Measurements from ENCODE around the gene FAF1.
"Not testable (repeated sequence)": the region's sequence is repeated elsewhere in the genome, so short reads cannot be mapped to it uniquely, and the experiment has no call there.

FAF1 gene

DNA sequence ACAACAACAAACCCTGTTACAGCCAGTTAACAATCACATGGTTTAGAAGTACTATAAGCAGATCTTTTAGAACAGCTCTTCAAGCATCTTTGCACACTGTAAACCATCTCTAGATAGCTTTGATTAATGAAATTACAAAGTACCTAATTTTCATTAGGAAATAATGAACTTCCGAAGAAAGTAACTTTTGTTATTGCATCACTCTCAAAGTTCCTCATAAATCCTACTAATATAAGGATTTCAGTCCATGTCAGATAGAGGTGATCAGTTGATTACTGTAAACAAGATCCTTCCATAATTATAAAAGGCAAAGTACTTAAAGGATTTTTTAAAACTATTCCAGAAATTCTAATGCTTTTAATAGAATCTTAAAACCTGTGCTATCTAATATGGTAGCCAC is 58.2 kb downstream of the FAF1 start:
- DNase-seq = no peak

DNA sequence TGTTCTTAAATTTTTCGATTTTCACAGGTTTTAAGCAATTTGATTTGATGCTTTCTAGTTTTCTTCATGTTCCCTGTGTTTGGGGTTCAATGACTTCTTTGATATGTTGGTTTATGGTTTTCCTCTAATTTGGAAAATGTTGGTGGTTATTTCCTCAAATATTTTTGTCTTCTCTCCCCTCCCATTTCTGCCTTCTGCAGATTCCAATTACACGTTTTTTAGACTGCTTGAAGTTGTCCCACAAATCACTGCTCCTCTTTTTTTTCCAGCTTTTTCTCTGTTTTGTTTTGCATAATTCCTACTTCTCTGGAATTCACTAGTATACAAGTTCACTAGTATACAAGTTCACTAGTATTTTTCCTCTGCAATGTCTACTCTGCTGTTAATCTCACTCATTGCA is 61.3 kb downstream of the FAF1 start:
- DNase-seq = no peak

DNA sequence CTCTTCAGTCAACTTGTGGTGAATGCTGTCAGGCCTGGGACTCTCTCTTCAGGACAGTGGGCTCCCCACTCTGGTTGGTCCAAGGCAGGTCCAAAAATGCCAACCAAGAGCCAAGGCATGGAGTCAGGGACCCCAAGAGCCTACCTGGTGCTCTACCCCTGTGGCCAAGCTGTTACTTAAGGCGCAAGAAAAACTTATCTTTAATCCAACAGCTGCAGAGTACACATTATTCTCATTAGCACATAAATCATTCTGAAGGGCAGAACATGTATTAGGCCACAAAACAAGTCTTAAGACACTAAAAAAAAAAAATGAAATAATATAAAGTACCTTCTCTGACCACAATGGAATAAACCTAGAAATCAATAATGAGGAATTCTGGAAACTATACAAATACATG is 65.7 kb downstream of the FAF1 start:
- no peak for DNase-seq

DNA sequence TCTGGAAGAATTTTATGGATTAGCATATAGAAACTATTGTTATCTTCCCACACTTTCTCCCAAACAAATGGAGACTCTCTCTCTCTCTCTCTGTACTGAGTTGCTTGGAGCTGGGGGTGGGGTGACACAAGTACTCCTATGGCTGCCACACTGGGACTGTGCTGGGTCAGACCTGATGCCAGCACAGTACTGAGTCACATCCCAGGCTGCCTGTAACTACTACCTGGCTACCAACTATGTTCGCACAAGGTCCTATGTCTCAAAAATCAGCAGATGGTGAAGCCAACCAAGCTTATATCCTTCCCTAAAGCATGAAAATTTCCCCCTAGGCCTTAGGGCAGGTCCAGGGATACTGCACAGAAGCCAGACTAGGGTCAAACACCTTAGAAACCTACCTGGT is 66.6 kb downstream of the FAF1 start:
- no peak for DNase-seq

DNA sequence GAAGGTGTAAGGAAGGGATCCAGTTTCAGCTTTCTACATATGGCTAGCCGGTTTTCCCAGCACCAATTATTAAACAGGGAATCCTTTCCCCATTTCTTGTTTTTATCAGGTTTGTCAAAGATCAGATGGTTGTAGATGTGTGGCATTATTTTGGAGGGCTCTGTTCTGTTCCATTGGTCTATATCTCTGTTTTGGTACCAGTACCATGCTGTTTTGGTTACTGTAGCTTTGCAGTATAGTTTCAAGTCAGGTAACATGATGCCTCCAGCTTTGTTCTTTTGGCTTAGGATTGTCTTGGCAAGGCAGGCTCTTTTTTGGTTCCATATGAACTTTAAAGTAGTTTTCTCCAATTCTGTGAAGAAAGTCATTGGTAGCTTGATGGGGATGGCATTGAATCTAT is 72.5 kb downstream of the FAF1 start:
- not testable (repeated sequence) for DNase-seq

DNA sequence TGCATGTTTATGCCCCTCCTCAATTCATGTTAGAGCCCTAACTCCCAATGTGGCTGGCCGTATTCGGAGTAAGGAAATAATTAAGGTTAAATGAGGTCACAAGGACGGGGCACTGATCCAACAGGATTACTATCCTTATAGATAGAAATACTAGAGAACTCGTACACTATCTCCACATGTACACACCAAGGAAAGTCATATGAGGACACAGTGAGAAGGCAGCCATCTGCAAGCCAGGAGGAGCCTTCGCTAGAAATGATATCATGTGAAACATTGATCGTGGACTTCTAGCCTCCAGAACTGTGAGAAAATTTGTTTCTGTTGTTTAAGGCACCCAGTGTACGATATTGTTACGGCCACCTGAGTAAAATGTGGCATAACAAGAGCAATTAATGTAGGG is 79.7 kb downstream of the FAF1 start:
- no peak for DNase-seq

DNA sequence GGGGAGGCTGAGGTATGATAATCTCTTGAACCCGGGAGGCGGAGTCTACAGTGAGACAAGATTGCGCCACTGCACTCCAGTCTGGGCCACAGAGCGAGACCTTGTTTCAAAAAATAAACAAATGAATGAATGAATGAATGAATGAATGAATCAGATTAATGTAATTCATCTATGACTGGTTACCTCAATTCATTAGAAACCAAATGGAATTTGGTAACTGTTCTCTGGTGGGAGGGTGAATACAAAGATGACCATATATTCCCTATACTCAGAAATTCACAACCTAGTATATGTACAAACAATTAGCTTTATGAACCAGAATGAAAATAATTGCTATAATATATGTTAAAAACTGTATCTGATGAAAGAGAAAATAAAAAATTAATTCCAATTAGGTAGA is 80.9 kb downstream of the FAF1 start:
- DNase-seq = no peak

DNA sequence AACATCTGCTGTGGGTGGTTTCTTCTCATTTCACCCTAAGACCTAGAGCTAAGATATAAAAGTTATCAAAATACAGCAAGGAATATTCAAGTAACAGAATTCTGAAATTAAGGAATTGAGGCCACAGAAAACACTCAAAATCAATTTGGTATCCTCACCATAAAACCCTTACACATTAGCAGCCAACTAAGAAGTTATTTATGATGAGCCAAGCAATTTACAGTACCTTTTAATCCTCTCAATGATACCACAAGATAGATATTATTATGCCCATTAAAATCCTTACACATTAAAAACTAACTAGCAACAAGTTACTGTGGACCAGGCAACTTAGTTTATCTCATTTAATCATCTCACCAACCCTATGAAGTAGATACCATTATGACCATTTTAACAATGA is 81.6 kb downstream of the FAF1 start:
- no peak for DNase-seq

DNA sequence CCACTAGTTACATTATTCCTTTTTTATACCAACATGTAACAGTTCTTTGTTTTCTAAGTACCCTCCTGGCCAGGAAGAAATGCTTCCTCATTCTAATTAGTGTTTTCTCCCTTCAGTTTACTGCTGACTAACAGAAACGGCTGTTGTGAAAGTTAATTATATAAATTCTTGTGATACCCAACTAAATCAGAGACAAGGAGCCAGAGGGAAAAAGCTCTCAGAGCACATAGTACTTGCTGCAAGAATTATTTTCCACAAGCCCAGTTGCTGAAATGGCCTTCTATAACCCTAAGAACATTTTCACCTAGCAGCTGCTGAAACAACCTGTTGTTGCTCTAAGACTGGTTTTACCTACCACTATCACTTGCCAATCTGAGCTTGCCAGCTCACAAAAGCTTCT is 82.4 kb downstream of the FAF1 start:
- no peak for DNase-seq

DNA sequence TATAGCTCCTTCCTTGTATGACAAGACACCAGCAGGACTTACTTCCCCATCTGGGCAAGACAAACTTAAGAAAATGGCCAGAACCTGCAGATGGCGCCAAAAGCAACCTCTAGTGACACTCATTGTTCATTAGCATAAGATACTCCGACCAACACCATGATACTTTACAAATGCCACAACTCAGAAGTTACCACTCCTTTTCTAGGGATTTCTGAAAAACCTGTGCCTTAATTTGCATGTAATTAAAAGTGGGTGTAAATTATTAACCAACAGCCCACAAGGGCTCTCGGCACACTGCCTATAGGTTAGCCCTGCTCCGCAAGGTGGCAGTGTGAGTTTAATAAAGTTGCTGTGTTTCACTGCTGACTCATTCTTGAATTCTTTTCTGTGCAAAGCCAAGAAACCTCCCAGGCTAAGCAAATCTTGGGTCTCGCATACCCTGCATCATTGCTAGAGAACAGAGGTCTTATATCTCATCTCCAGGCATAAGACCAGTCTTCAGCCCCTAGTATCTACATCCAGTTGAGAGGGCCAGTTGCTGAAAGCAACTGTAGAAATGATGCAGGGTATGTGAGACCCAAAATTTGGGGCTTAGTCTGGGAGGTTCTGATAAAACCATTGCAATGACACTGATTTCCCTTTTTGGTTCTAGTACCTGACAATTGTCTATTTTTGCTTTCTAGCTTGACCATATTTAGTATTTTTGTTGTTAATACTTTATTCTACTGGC is 86.4 kb downstream of the FAF1 start:
- no peak for DNase-seq

DNA sequence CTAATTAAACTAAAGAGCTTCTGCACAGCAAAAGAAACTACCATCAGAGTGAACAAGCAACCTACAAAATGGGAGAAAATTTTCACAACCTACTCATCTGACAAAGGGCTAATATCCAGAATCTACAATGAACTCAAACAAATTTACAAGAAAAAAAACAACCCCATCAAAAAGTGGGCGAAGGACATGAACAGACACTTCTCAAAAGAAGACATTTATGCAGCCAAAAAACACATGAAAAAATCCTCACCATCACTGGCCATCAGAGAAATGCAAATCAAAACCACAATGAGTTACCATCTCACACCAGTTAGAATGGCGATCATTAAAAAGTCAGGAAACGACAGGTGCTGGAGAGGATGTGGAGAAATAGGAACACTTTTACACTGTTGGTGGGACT is 95.2 kb downstream of the FAF1 start:
- DNase-seq = not testable (repeated sequence)

DNA sequence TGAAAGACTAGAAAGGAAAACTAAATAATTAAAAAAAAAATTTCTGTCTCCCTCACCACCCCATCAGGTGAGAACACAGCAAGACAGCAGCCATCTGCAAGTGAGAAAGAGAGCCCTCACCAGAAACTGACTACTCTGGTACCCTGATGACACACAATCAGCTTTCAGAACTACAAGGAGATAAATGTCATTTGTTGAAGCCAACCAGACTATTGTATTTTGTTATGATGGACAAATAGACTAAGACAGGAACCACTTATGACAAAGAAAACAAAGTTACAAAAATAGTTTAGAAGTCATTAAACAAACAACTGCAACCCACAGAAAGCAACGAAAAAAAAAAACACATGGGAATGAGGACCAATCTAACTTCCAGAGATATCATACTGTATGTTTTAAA is 98.3 kb downstream of the FAF1 start:
- DNase-seq = no peak

DNA sequence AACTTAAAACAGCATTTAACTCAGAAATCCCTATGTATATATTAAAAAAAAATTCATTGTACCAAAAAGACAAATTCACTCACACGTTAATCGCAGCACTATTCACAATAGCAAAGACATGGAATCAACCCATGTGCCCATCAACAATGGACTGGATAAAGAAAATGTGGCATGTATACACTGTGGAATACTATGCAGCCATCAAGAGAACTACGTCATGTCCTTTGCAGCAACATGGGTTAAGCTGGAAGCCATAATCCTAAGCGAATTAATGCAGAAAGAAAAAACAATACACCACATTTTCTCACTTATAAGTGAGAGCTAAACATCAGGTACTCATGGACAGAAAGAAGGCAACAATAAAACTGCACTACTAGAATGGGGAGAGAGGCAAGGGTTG is 99.4 kb downstream of the FAF1 start:
- no peak for DNase-seq

DNA sequence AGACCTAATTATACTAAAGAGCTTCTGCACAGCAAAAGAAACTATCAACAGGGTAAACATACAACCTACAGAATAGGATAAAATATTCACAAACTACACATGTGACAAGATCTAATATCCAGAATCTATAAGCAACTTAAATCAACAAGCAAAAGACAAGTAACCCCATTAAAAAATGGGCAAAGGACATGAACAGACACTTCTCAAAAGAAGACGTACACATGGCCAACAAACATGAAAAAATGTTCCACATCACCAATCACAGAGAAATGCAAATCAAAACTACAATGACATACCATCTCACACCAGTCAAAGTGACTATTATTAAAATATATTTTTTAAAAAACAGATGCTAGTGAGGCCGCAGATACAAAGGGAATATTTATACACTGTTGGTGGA is 99.8 kb downstream of the FAF1 start:
- no peak for DNase-seq

DNA sequence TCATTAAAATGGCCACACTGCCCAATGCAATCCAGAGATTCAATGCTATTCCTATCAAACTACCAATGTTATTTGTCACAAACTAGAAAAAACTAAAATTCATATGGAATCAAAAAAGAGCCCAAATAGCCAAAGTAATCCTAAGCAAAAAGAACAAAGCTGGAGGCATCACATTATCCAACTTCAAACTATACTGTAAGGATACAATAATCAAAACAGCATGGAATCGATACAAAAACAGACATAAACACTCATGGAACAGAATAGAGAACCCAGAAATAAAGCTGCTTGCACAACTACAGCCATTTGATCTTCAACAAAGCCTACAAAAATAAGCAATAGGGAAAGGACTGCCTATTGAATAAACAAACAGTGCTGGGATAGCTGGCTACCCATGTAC is 100.4 kb downstream of the FAF1 start:
- DNase-seq = no peak

DNA sequence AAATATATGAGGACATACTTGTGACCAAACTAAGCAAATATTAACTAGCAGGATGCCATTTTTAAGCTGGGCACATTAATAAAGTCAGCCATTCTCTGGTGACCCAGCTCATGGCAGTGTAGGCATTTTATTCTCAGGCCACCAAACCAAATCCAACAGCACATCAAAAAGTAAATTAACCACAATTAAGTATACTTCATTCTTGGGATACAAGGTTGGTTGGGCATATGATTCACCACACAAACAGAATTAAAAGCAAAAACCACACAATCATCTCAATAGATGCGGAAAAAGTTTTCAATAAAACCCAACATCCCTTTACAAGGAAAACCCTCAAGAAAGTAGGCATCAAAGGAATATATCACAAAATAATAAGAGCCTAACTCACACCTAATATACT is 101.3 kb downstream of the FAF1 start:
- DNase-seq = no peak

DNA sequence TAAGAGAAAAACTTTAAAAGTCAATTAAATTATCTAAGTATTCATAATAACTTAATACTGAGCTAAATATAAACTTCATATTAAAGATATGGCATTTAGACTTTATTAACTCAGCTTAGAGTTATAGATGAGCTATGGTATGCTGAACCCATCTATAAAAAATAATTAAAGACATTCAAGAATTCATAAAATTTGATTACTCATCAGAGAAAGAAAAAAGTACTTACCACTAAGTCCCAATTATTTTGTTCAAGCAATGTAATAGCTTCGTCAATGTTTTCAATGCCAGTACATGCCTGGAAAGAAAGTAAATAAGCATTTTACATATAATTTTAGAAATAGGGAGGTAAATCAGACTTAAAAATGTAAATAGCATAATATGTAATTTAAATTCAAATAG is 102.4 kb downstream of the FAF1 start:
- no peak for DNase-seq

DNA sequence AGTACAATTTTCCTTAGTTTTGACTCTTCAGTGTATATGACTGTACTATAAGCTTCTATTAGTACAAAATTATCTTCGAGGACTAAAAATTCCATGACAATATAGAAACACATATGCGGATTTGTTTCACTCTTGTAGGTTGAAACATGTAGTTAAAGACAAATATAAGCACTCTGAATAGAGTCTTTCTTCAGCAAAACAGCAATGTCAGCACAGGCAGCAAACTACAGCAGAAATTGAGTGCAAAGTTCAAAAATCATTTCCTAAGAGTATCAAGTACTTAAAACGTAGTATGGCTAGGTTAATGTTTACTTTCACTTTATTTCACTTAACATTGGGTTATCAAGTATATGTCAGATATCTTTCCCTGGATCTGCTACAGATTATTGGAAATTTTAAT is 106.7 kb downstream of the FAF1 start:
- DNase-seq = no peak

DNA sequence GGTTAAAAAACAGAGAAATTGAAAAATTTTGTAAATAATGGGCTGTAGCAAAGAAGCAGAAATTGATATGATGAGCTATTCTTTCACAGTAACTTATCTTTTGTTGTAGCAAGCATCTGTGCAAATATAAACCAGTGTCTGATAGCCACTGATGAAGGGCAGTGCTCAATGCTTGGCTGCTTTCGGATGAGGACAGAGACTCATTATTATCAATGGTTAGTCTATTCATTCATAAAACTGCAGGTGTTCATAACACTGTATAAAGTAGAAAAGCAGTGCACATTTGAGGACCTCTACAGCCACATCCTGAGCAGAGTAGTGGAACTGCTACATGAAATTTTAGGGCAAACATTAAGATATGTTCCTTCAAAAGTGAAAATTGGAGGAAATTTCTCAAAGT is 107.2 kb downstream of the FAF1 start:
- no peak for DNase-seq

DNA sequence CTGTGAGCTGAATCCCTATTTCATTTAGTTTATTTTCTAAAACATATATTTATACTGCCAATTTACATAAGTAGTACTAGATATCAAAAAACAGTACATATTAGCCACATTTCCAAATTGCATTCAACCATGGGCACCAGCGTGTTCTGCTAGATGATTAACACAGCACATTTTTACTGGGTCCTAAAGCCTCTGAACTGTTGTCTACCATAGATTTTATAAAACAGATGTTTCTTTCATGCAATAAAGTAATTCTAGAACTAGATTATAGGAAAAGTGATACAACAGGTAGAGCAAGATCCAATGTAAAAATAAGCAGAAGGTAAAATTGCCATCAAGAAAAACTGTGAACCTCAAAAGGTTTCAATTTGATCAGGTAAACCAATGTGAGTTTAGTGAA is 108.6 kb downstream of the FAF1 start:
- DNase-seq = no peak

DNA sequence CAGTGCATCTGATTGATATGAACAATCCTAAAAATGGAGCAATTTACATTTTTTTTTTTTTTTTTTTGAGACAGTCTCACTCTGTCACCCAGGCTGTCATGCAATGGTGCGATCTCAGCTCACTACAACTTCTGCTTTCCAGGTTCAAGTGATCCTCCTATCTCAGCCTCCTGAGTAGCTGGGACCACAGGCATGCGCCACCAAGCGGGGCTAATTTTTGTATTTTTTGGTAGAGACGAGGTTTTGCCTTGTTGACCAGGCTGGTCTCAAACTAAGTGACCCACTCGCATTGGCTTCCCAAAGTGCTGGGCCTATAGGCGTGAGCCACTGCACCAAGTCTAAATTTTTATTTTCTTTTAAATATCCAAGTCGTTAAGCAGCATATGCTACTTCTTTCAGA is 109.0 kb downstream of the FAF1 start:
- DNase-seq = no peak

DNA sequence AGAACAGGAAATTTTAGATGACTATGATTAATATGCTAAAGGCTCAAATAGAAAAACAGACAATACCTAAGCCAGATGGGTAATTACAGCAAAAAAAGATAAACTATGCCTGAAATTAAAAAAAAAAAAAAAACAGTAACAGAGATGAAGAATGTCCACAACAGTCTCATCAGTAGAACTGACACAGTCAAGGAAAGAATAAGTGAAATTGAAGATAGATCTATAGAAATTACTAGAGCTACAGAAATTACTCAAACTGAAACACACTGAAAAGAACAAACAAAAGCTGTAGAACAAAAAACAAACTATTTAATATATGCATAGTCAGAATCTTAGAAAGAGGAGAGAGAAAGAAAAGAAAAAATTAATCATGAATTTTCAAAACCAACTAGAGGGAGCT is 112.8 kb downstream of the FAF1 start:
- DNase-seq = no peak

DNA sequence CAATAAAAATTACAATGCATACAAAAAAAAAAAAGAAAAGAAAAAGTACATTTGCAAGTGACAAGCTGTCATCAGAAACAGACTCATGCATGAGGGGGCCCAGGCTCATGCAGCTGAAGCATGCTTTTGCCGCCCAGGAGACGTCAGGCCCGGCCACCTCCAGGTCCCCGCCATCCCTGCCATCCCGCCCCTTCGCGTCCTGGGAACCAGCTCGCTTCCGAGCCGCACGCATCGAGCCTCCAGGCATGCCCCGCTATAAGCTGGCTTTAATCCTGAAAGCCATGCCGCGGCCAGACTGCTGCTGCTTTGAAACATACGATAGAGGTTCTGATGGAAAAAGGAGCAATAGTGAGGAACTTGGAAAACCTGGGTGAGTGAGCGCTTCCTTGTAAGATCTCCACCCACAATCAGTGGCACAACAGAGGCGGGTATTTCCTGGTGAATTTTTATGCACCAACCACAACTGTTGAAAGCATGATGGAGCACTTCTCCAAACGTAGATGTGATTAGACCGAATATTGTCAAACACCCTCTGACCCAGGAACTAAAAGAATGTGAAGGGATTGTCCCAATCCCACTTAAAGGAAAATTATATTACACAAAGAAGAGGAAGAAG is 113.7 kb downstream of the FAF1 start:
- DNase-seq = no peak

DNA sequence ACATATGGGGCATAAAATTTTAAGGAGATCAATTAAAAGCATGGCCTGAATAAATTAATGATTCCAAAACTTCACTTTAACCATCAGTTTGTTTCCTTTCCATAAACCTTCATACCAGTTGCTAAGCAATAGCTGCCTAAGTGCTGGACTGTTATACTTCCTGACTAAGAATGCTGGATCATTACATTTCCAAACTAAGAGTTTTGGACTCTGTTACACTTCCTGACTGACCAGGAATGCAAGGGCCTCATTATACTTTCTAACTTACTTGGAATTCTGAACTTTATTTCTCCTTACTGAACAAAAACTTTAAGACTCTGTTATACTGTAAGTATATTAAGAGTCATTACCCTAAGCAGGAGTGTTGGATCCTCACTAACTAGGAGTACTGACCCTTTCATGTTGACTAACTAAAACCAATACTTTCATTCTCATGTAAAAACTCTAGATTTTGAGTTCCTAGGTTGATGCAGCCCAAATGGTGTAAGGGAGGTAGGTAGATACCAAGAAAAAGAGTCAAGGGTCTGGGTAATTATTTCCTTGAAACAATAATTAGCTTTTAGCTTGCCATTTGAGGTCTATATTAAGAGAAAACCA is 118.2 kb downstream of the FAF1 start:
- no peak for DNase-seq

DNA sequence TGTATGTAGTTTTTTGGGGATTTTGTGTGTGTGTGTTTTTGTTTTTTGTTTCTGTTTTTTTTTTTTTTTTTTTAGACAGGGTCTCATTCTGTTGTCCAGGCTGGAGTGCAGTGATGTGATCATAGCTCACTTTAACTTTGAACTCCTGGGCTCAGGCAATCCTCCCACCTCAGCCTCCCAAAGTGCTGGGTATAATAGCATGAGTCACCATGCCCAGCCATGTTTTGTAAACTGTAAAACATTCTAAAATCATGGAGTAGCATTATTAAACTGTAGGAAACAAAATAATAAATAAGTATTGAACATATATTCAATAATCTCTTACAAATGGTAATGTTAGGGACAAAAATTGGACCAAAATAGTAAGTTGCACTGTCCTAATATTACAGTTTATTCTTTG is 124.0 kb downstream of the FAF1 start:
- DNase-seq = no peak
